GM18870 (cell line): ENCODE measurements around the gene HACD2.
"Not testable (repeated sequence)": the region's sequence is repeated elsewhere in the genome, so short reads cannot be mapped to it uniquely, and the experiment has no call there.

Experiments used
- ATAC-seq: cut with Tn5 transposase; IDR thresholded peaks from one replicate; pipeline ENCODE4 v1.9.1; 2021; ENCODE audit warnings: moderate library complexity; ENCODE audit not compliant: unreplicated experiment

HACD2 gene

DNA sequence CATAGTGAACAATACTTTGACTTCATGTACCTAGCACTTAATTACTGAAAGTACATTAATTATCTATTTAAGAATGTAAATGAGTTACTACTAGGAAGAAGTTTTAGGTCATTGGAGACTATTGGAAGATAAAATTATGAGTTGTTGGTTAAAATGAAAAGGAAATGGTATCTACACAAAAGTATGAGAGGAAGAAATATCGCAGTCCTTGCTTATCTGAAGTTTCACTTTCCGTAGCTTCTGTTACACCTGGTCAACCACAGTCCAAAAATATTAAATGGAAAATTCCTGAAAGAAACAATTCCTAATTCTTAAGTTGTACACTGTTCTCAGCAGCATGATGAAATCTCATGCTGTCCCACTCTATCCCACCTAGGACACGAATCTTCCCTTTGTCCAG is 57.8 kb downstream of the HACD2 start:
- no peak for ATAC-seq

- no peak for ATAC-seq
Measured at GRCh38 chr3:123526474-123526873, 58.4 kb downstream of the HACD2 start.

GRCh38 chr3:123525433-123525832 is 59.4 kb downstream of the HACD2 start:
- ATAC-seq = no peak

- ATAC-seq = no peak
Measured at GRCh38 chr3:123524981-123525380, 59.9 kb downstream of the HACD2 start.

DNA sequence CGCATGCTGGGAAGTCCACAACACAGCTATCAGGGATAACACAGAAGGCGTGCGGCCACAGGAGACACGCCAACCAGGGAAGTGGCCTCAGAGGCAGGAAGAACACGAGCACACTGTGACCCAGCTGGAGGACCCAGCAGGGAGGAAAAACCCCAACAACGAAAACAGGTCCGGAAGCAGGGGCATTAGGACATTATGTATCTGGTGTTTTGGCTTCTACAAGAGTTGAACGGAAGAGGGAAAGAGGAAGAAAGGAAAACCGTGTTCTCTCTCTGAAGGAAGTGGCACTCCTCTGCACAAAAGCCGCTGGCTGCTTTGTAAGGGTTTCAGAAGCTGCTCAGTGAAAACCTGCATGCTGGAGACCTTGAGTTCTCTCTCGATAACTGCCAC is 61.8 kb downstream of the HACD2 start:
- no peak for ATAC-seq

- ATAC-seq = no peak
Measured at GRCh38 chr3:123522320-123523022, 62.4 kb downstream of the HACD2 start.

DNA sequence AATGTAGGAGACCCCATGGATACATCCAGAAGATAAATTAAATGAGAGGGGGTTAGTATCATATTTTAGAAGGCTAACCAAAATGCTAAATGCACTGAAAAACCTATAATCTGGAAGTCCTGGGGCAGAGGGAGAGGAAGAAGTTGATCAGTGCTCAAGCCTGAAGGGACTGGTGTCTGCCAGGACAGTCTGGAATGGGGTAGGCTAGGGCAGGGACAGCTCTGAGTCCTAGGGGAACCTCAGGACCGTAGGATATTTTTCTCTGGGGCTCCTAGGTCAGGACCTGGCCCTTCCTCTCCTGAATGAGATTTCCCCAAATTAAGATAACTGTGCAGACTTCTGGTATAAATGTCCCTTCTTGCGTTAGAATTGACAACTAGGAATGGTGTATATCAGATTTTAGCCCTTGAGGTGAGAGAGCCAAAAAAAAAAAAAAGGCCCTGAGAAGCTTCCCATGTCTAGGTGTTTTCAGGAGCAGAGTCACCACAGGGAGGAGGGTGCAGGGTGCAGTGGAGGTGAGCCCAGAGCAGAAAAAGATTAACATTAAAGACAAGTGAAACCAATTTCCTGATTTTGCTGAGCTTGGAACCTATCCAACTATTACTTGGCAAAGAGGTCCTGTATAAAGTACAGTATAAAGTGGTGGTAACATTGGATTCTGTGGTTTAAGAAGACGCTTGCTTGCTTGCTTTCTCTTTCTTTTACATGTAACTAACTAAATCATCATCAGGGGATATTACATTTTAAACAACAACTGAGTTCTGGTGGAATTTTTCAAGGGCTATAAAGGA is 63.5 kb downstream of the HACD2 start:
- no peak for ATAC-seq

GRCh38 chr3:123520656-123521055 is 64.2 kb downstream of the HACD2 start:
- no peak for ATAC-seq

DNA sequence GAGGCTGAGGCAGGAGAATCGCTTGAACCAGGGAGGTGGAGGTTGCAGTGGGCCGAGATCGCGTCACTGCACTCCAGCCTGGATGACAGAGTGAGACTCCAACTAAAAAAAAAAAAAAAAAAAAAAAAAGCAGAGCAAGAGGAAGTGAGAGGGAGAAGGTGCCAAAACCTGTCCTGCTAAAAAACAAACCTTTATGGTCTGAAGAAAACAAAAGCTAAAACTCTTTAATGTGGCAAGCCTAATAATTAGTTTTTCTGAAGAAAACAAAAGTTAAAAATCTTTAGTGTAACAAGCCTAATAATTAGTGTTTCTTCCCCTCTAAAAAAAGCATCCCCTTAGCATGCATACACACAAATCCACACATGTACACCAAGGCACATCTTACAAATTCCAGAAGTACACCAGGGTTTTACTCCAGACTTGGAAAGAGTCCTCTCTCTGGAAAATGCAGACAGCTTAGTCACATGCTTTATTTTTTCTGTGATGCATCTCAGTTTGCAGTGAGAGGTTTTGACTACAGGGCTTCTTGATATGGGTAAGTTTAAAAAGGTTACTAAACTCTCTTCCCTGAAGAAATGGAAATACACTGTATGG is 65.9 kb downstream of the HACD2 start:
- ATAC-seq = no peak

- ATAC-seq = no peak
Measured at GRCh38 chr3:123511726-123512125, 73.1 kb downstream of the HACD2 start.

- ATAC-seq = no peak
Measured at GRCh38 chr3:123511084-123511483, 73.8 kb downstream of the HACD2 start.

GRCh38 chr3:123508178-123508577 is 76.7 kb downstream of the HACD2 start:
- no peak for ATAC-seq

DNA sequence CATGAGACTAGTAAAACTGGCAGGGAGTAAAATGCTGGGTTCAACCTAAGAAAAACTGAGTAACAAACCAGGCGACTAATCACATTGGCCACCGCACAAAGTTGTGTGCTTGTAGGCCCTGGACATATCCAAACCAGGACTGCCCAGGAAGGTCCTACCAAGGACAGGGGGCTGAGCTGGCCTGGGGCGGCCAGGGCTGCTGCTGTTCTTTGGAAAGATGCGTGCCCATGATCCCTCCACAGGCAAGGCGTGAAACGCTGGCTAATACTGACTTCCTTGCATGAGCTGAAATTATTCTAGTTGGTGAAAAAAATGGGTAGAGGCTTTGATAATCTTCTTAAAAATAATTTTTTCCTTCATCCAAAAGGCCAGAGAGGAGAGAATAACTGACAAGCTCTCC is 79.0 kb downstream of the HACD2 start:
- no peak for ATAC-seq

GRCh38 chr3:123503203-123503602 is 81.7 kb downstream of the HACD2 start:
- no peak for ATAC-seq

- ATAC-seq = no peak
Measured at GRCh38 chr3:123499322-123499721, 85.5 kb downstream of the HACD2 start.

GRCh38 chr3:123498761-123499160 is 86.1 kb downstream of the HACD2 start:
- no peak for ATAC-seq

DNA sequence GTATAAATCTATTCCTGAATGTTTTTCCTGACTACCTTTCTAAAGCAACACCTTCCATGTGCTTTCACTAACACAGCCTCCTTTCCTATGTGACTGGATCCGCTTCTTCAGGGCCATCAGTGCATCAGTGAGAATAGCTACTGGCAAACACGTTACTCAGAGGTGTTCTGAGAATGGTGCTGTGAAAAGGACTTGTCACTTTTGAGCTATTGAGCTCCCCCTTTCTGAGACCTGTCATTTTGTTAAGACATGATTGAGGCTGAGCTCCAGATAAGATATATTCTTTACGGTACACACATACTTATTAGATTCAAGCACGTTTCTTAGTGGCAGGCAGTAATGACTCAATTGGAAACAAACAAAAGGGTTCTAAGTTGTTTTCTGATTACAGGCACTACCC is 90.9 kb downstream of the HACD2 start:
- ATAC-seq = no peak

DNA sequence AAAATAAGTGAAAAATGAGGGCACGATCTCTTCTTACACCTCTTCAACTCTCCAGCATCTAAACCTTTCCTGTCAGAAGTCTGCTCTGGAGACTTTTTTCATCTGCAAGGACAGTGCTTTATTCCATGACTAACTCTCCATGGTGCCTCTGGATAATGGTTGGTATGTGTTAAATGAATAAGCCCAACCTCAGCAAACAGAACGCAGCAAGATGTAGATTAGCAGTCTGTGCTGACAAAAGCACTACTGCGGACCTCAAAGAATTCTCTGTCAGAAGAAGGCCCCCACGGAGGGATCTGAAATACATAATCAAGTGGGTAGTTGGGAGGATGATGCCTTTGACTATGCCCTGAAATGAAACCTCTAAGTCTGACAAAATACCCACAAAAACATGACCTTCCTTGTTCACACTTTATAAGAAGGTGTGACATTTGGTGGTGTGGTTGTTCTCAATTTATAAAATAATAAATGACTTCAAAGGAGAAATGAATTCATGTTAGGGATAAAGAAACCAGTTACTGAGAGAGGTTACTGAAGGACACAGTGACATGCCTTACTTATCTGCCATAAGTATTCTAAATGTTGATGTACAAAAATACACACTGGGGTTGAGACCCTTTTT is 92.8 kb downstream of the HACD2 start:
- no peak for ATAC-seq

DNA sequence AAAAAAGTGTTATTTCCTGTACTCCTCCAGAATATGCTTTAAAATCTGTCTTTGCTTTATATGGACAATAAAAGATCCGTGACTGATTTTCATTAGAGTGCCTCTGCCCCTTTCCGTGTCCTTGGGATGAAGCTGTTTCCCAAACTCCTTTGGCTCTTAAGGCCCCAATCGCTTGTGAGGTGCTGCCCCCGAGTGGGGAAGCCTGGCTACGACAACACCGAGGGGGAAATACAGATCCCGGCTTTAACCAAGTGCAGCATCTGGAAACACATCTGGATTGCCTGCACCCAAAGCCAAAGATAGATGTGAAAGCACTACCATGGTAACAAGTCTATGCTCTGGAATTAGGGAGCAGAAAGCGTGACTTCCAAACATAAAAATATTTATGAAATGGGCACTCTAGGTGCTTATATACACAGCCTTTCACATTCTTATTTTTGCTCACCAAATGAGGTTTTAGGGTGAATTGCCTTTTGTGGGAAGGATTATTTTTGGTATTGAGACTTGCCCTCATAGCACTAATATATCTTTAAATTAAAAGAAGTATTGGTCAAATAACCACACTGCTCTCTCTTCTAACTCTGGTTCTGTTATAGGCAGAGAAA is 95.4 kb downstream of the HACD2 start:
- no peak for ATAC-seq

GRCh38 chr3:123488645-123489347 is 96.1 kb downstream of the HACD2 start:
- ATAC-seq = no peak

GRCh38 chr3:123487063-123487462 is 97.8 kb downstream of the HACD2 start:
- not testable (repeated sequence) for ATAC-seq
